Tibial nerve (tissue), 4 donors: ENCODE results near the gene C6orf89. TPM values are rescaled to one million over a fixed set of nuclear protein-coding genes. Genes with fewer than 3 reads are reported as not detected.
A peak's percentile ranks its signal among the peaks of the same experiment; 100 is the strongest.

Experiments
- DNase-seq, 2 donors: peaks; one replicate each; pipeline ENCODE4 v3.0.0-alpha.2; 2019; ENCODE audit warnings: low spot score in 2 of 2
- H3K27ac ChIP-seq, 4 donors: fragments of 200-600 bp; sonication (generic) in 3 of 4; one replicate each; pipeline ENCODE4 v1.5.1; 2017 to 2019; ENCODE audit warnings: mild to moderate bottlenecking in 1 of 4
- H3K27me3 ChIP-seq, 2 donors: fragments of 200-600 bp; sonication (generic) in 1 of 2; one replicate each; pipeline versions ENCODE4 v1.5.1 to v1.6.0; 2017 to 2019
- H3K36me3 ChIP-seq, 3 donors: fragments of 200-600 bp; sonication (generic); one replicate each; pipeline ENCODE4 v1.5.1; 2018 to 2019
- H3K4me1 ChIP-seq, 4 donors: fragments of 200-600 bp; sonication (generic) in 3 of 4; one replicate each; pipeline ENCODE4 v1.5.1; 2017 to 2019
- H3K4me3 ChIP-seq, 4 donors: fragments of 200-600 bp; sonication (generic) in 3 of 4; one replicate each; pipeline ENCODE4 v1.5.1; 2017 to 2019; ENCODE audit warnings: mild to moderate bottlenecking in 1 of 4, moderate library complexity in 1 of 4
- H3K9me3 ChIP-seq, 4 donors: fragments of 200-600 bp; sonication (generic) in 3 of 4; one replicate each; pipeline ENCODE4 v1.5.1; 2017 to 2019
- EP300 ChIP-seq, 2 donors: sonication (generic); formaldehyde crosslinking; IDR thresholded peaks; one replicate each; pipeline ENCODE4 v1.6.1; 2017; ENCODE audit warnings: antibody characterized with exemption in 2 of 2, mild to moderate bottlenecking in 1 of 2
- POLR2A ChIP-seq, 2 donors: fragments of 450-650 bp; IDR thresholded peaks; one replicate each; pipeline ENCODE4 v1.6.1; 2017; ENCODE audit warnings: antibody characterized with exemption in 2 of 2, mild to moderate bottlenecking in 2 of 2, moderate library complexity in 2 of 2
- whole genome bisulfite sequencing, 2 donors: methylation state at CpG; one replicate each; pipeline ENCODE4 v1.1.5; 2018; 5-methylcytosine and 5-hydroxymethylcytosine counted together
- total RNA-seq, 4 donors: library from RNA; depleted of rRNA; stranded (reverse); fragments of >200 nt; gene quantifications; one replicate each; pipeline ENCODE4 v1.1.0, GENCODE V29; 2016
- TF ChIP-seq, protein P1 (sequence below), 5 experiments: fragments of 200-600 bp in 3 of 5; fragments of 450-650 bp in 2 of 5; sonication (generic) in 3 of 5; IDR thresholded peaks; one replicate each; pipeline ENCODE4 v1.5.1; 2016 to 2019; ENCODE audit warnings: antibody characterized with exemption in 5 of 5, mild to moderate bottlenecking in 3 of 5, moderate library complexity in 2 of 5

The C6orf89 gene
- total RNA-seq, 4 donors from 2014 or later, result 41.1 to 57.9 (median 52.3) TPM

- TF ChIP-seq POLR2A (IDR thresholded peaks at IDR 0.05) (no peak), EP300 (IDR thresholded peaks at IDR 0.05) (no peak)
- TF ChIP-seq, protein P1, sequence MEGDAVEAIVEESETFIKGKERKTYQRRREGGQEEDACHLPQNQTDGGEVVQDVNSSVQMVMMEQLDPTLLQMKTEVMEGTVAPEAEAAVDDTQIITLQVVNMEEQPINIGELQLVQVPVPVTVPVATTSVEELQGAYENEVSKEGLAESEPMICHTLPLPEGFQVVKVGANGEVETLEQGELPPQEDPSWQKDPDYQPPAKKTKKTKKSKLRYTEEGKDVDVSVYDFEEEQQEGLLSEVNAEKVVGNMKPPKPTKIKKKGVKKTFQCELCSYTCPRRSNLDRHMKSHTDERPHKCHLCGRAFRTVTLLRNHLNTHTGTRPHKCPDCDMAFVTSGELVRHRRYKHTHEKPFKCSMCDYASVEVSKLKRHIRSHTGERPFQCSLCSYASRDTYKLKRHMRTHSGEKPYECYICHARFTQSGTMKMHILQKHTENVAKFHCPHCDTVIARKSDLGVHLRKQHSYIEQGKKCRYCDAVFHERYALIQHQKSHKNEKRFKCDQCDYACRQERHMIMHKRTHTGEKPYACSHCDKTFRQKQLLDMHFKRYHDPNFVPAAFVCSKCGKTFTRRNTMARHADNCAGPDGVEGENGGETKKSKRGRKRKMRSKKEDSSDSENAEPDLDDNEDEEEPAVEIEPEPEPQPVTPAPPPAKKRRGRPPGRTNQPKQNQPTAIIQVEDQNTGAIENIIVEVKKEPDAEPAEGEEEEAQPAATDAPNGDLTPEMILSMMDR (IDR thresholded peaks at IDR 0.05), result no peak
- Histone ChIP-seq H3K4me3 (no peak overlapping the region), H3K27ac (no peak overlapping the region), H3K27me3 (no peaks in the 10 kb centered on the region), H3K9me3 (no peaks in the 10 kb centered on the region), H3K4me1 (peaks cover 0 to 23% (median 3%) of the 10 kb centered on the region in 4 donors), H3K36me3 (peaks cover 0 to 27% (median 0%) of the 10 kb centered on the region in 3 donors)
- DNase-seq, result no peak
- WGBS, 2 donors, result 94% methylated on average over 1 of the region's 1 CpG
Observed at GRCh38 chr6:36873115-36873514, 12.6 kb upstream of the C6orf89 start.

GRCh38 chr6:36873612-36874442 lies 11.9 kb upstream of the C6orf89 start:
- Histone ChIP-seq H3K27ac (peak overlapping the region in 2 of 4 donors; percentile 88 to 92), H3K36me3 (peaks cover 0 to 21% (median 0%) of the 10 kb centered on the region in 3 donors), H3K4me3 (peak overlapping the region; percentile 67 to 97 (median 93)), H3K27me3 (no peaks in the 10 kb centered on the region), H3K9me3 (no peaks in the 10 kb centered on the region), H3K4me1 (peaks cover 0 to 23% (median 3%) of the 10 kb centered on the region in 4 donors)
- TF ChIP-seq POLR2A (IDR thresholded peaks at IDR 0.05) (no peak), EP300 (IDR thresholded peaks at IDR 0.05) (no peak)
- TF ChIP-seq, protein P1 (IDR thresholded peaks at IDR 0.05), result no peak
- WGBS, 2 donors, result 14 to 15% methylated on average over 11 of the region's 11 CpGs
- DNase-seq, result no peak

- Histone ChIP-seq H3K36me3 (peaks cover 0 to 15% (median 0%) of the 10 kb centered on the region in 3 donors), H3K9me3 (no peaks in the 10 kb centered on the region), H3K27ac (peak within 1 kb of the TSS; percentile 70 to 92 (median 88)), H3K4me3 (peak within 1 kb of the TSS; percentile 67 to 97 (median 93)), H3K4me1 (peaks cover 0 to 23% (median 3%) of the 10 kb centered on the region in 4 donors), H3K27me3 (no peaks in the 10 kb centered on the region)
- WGBS, 2 donors, result 0% methylated on average over 44 to 53 of the region's 54 CpGs
- peak; percentile 57 to 77 for DNase-seq
- TF ChIP-seq, protein P1 (IDR thresholded peaks at IDR 0.05), result peak in 1 of 5 experiments; percentile 19
- TF ChIP-seq POLR2A (IDR thresholded peaks at IDR 0.05), result no peak
- peak in 1 of 2 donors; percentile 75 for TF ChIP-seq EP300 (IDR thresholded peaks at IDR 0.05)
Observed at GRCh38 chr6:36874443-36875249, 11.1 kb upstream of the C6orf89 start, which contains the start of gene PPIL1. Gene PPIL1 (minus strand): TSS chr6:36874803. CDS start chr6:36874772, 31 bp downstream.

GRCh38 chr6:36875250-36875633 lies 10.5 kb upstream of the C6orf89 start:
- no peak for DNase-seq
- TF ChIP-seq POLR2A (IDR thresholded peaks at IDR 0.05) (no peak), EP300 (IDR thresholded peaks at IDR 0.05) (no peak)
- TF ChIP-seq, protein P1 (IDR thresholded peaks at IDR 0.05), result no peak
- peak overlapping the region; percentile 67 to 97 (median 93) for H3K4me3 ChIP-seq
- no peaks in the 10 kb centered on the region for H3K9me3 ChIP-seq
- H3K27me3 ChIP-seq, result no peaks in the 10 kb centered on the region
- 32 to 38% methylated on average over 6 of the region's 6 CpGs for WGBS, 2 donors
- peak overlapping the region in 3 of 4 donors; percentile 88 to 92 (median 89) for H3K27ac ChIP-seq
- H3K4me1 ChIP-seq, result peaks cover 0 to 23% (median 3%) of the 10 kb centered on the region in 4 donors
- H3K36me3 ChIP-seq, result peaks cover 0 to 9% (median 0%) of the 10 kb centered on the region in 3 donors
